ENCODE measurements around the gene IFT80.
"Not testable (repeated sequence)": the region's sequence is repeated elsewhere in the genome, so short reads cannot be mapped to it uniquely, and the experiment has no call there.

Gene IFT80

GRCh38 chr3:160253298-160253697 is 145.7 kb downstream of the IFT80 start:
- no peak for DNase-seq

- no peak for DNase-seq
Observed at GRCh38 chr3:160247766-160248165, 151.3 kb downstream of the IFT80 start.

- DNase-seq = no peak
Observed at GRCh38 chr3:160245261-160245800, 153.7 kb downstream of the IFT80 start.

- DNase-seq = not testable (repeated sequence)
Observed at GRCh38 chr3:160240719-160241118, 158.3 kb downstream of the IFT80 start.

GRCh38 chr3:160232014-160232413 is 167.0 kb downstream of the IFT80 start:
- DNase-seq = no peak

GRCh38 chr3:160227419-160227818 is 171.6 kb downstream of the IFT80 start:
- no peak for DNase-seq

- DNase-seq = no peak
Observed at GRCh38 chr3:160226026-160226907, 172.8 kb downstream of the IFT80 start.

- peak; percentile 50 for DNase-seq
Observed at GRCh38 chr3:160225176-160226025, 173.6 kb downstream of the IFT80 start, which contains the start of gene C3orf80. Gene C3orf80, plus strand, starts transcription at chr3:160225422. Its CDS starts 214 bp downstream, at chr3:160225636.

GRCh38 chr3:160224811-160225175 is 174.2 kb downstream of the IFT80 start:
- no peak for DNase-seq

GRCh38 chr3:160224256-160224655 is 174.8 kb downstream of the IFT80 start:
- no peak for DNase-seq

- no peak for DNase-seq
Observed at GRCh38 chr3:160221019-160221418, 178.0 kb downstream of the IFT80 start.

- DNase-seq = no peak
Observed at GRCh38 chr3:160220038-160220437, 179.0 kb downstream of the IFT80 start.

GRCh38 chr3:160218136-160218535 is 180.9 kb downstream of the IFT80 start:
- DNase-seq = no peak

- no peak for DNase-seq
Observed at GRCh38 chr3:160217675-160218074, 181.3 kb downstream of the IFT80 start.

GRCh38 chr3:160213191-160213590 is 185.8 kb downstream of the IFT80 start:
- DNase-seq = no peak

- DNase-seq = peak; percentile 19
Observed at GRCh38 chr3:160210799-160211221, 188.2 kb downstream of the IFT80 start.

GRCh38 chr3:160210341-160210740 is 188.7 kb downstream of the IFT80 start:
- no peak for DNase-seq
